IPS-NIHi7 (cell line): ENCODE results near the gene CDYL.

Experiments used
- DNase-seq: peaks from one replicate; pipeline ENCODE4 v3.0.0; 2012; ENCODE audit warnings: mixed read lengths; ENCODE audit errors: extremely low spot score

Gene CDYL

DNA sequence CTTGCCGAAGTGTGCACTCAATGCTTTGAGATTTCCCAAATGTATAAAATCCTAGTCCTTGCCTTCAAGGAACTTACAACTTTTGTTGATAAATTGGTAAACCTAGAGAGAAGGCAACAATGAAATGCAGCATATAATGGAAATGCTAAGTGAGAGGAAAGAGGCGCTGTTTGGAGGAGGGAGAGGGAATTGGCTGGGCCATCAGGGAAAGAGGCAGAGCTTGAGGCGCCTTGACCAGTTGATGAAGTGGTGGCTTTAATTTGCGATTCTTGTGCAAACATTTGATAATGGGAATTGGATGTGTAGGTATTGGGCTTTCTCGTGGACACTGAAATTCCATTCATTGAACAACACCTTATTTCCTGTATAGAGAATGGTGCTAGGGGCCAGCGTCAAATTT lies 1.9 kb upstream of the CDYL start:
- DNase-seq = no peak

DNA sequence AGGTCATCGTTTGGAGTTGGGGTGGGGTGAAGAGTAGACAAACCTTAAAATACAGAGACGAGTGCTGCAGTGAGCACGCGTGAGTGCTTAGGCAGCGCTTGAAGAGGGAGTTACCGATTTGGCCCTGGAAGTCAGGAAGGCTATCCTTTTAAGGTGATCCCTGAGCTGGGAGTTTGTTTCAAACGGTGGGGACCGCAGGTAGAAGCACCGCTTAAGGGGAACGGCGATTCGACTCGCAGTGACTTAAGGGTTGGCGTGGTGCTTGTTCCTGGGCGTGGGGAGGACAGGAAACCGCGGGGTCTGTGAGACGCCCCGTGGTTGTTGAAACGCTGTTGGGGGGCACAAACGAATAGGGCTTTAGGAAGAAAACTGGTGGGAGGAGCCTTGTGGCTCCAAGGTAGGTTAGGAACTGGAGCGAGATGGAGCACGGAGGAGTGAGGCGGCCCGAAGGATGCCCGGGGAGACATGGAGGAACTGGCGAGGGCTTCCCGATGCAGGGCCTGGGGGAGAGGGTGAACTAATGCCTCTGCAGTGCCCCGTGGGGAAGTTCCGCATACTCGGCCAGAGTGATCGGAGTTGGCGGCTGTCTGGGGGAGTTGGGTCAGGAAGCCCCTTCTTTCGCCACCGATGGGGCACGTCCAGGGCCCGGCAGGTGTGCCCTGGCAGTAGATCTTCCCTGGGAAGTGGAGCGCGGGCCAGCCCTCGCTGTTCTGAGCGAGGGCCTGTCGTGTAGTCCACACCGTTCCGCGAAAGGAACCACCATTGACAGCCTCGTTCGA lies 1.3 kb upstream of the CDYL start:
- DNase-seq = peak; percentile 39

DNA sequence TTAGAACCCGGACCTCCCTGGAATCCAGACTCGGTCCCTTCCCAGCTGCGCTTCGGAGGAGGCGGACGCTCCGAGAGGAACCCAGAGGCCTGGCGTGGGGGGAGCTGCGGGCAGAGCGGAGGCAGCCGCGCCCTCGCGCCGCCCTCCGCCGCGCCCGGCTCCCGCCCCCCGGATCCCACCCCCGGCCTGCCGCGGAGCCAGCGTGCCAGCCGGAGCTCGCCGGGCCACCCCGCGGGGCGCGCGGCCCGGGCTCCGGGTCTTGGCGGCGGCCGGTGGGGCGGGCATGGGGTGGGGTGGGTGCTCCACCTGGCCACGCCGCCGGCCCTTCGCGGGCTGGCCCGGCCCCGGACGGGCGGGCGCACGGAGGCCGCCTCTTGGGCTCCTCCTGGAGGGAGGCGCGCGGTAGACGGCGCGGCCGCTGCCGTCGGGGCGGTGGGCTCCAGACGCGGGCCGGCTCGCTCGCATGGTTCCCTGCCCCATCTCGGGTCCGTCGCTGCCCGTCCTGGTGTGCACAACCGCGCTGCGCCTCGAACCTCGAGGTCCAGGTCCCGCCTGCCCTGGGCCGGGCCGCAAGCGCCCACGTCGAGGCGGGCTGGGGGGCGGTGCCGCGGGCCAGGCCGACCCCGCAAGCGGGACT lies 592 bp upstream of the CDYL start:
- DNase-seq = peak; percentile 71

DNA sequence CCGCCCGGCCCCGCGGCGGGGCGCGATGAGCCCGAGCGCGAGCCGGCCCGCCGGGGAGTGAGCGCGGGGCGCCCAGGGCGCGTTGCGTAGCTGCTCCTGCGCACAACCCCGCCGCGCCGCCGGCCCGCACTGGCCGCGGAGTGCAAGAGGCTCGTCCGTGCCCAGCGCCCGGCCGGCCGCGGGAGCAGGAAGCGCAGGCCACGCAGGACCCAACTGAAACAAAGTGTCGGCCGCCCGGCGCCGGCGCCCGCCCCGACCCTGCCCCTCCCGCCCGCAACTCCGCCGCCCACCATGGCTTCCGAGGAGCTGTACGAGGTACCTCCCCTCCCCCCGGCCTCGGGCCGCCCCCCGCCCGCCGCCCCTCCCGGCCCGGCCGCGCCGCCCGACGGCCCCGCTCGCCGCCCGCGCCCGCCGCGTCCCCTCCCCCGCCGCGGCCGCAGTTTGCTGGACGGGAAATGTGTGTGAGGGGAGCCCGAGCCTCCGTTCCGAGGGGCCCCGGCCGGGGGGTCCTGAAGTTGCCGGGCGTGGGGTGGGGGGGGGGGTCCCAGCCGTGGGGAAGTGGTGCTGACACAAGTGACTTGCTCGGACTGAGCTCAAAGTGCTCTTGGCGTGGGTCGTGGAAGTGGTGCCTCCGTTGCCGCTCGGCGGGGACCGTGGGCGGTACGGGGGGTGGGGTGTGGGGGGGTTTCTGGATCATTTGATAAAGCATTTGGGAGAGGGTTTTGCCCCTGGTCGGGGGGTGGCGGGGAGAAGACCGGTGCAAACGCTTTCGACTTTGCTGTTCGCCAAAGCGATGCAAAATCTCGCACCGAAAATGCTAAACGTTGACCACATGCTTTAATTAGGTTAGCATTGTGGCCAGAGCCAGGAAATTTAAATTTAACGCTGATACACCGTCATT lies 539 bp downstream of the CDYL start:
- peak; percentile 62 for DNase-seq

DNA sequence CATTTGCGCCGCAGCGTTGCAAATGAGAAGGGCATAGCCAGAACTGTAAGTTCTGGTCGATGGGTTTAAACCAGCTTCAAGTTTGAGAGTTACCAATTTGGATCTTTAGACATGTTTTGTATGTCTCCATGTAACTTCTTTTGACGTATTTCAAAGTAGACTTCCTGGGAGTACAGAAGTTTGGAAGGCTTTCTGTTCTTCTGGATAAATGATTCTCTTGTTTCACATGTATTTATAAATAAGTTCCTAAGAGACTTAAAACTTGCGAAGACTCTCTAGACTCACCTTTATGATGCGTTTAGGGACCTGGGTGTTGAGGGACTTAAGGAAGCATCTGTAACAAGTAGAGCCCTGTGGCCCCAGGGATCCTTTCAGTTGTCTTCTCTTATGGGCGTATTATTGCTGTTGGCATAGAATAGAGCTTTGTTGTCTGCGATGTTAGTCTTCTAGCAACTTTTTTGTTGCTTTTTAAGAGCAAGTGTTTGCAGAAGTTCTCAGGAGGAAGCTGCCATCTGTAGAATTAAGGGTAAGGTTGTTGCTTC lies 1.3 kb downstream of the CDYL start:
- DNase-seq = no peak

DNA sequence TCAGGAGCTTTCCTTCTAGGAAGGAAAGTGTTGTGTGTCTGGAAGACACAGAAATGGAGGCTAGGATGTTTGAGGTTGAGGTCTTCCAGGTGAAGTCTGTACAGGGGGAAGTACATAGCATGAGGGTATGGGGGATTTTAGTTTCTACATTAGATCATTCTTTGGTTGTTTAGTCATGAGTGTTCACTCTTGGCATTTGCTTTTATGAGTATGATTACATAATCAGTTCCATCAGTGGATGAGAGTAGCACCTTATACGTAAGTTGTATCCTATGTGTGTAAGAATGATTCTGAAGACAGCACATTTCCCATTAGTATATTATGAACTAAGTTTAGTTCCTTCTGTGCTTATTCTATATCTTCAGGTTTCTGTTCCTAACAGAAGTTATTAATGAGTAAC lies 1.9 kb downstream of the CDYL start:
- DNase-seq = no peak

DNA sequence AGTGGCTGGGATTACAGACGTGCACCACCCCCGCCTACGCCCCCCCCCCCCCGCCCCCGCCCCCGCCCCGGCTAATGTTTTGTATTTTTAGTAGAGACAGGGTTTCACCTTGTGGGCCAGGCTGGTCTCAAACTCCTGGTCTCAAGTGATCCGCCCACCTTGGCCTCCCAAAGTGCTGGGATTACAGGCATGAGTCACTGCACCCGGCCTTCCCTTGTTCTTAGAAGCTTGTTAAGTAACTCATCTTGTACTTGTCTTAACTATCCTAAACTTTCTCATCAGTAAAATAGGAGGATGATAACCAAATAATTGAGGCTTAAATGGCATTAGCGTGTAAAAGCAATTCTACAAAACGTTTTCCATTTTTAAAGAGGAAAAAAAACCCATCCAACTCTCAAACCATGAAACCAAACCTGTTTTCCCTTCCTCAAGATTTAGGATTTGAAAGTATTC lies 4.2 kb downstream of the CDYL start:
- no peak for DNase-seq

DNA sequence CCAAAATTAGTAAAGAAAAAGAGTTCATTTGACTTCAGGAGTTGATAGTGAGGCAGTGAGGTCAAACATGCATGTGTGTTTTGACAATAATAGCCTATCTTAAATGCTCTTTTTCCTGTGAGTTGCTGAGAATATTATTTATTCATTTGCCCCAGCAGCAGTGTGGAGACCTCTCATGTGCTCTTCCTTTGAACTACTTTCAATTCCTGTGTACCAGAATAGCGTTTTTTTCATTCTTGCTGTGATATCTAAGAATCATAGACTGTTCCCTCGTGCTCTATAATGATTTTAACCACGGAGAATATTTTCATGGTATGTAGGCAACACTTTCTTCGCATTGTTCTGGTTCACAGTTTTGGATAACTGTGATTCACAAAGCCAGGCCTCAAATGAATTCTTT lies 5.2 kb downstream of the CDYL start:
- DNase-seq = no peak

DNA sequence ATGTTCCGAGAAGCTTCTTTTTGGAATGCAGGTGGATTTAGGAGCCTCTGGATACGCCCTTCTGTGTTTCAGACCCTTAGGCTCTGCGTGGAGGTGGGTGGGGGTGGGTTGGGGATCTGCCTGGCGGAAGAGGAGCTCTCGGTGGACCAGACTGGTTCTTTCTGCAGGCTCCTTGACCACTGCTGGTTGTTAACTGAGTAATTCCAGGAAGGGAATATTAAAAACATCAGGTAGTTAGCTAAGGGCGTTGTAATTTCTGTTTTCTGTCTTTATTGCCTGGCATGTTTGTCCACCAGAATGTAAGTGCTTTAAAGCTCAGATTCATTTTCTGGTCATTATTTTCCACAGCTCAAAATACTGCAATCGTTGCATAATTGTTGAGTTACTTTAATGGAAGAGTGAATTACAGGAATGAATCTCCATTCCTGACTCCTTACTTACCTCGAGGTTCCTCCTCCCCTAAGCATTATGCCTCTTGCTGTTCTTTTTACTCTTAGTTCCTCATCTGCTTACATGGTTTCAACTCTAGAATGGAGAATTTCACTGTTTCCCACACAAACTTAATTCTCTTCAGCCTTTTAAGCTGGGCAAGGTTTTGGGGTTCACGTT lies 5.9 kb downstream of the CDYL start:
- DNase-seq = no peak

DNA sequence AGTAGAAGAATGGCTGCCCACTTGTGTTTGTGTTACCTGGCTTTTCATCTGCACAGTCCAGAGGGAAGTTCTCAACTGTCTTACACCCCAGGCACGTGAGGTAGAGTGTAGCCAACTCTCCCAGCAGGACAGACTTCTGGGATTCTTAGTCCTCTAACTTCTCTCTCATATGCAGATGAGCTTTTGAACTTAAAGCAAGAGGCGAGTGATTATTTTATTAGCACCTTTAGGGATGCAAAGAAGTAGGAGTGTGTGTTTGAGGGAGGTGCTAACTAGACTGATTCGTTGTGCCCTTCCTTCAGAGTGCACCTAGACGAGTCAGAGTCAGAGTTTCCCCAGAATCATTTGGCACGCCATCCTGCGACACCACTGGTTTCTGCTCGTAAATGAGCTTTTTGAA lies 10.8 kb downstream of the CDYL start:
- no peak for DNase-seq

DNA sequence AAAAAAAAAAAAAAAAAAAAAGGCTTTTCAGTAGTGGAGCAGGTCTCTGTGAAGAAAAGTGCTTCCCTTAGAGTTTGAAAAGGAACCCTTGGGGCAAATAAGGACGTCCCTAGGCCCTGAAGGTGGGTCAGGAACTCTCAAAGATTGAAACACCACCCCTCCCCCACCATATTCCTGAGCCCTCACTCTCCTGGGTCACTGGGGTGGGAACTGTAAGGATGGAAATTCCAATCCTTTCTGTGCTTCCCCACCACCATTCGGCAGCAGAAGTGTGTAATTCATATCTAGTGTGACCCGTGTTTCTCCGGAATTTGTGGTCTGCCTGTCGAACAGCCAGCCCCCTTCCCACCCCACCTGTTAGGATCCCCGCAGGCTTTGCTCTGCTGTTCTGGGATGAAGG lies 12.3 kb downstream of the CDYL start:
- no peak for DNase-seq

DNA sequence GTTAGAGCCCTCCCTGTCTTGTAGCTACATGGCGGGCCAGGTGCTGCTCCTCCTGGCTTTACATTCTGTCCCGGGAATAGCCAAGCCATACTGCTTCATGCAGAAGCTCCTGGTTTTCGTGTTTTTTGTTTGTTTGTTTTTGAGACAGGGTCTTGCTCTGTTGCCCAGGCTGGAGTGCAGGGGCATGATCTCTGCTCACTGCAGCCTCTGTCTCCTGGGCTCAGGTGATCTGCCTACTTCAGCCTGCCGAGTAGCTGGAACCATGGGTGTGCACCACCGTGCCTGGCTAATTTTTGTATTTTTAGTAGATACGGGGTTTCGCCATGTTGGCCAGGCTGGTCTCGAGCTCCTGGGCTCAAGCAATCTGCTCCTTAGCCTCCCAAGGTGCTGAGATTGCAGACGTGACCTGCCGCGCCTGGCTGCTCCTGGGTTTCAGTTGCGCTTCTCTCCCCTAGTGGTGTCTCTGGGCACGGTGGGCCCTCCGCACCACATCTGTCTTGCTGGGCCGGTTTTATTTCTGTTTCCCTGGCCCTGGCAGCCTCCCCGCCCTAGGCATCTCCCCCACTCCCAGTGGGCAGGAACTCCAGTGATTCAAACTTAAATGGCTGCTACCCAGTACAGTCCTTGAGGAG lies 12.9 kb downstream of the CDYL start:
- no peak for DNase-seq

DNA sequence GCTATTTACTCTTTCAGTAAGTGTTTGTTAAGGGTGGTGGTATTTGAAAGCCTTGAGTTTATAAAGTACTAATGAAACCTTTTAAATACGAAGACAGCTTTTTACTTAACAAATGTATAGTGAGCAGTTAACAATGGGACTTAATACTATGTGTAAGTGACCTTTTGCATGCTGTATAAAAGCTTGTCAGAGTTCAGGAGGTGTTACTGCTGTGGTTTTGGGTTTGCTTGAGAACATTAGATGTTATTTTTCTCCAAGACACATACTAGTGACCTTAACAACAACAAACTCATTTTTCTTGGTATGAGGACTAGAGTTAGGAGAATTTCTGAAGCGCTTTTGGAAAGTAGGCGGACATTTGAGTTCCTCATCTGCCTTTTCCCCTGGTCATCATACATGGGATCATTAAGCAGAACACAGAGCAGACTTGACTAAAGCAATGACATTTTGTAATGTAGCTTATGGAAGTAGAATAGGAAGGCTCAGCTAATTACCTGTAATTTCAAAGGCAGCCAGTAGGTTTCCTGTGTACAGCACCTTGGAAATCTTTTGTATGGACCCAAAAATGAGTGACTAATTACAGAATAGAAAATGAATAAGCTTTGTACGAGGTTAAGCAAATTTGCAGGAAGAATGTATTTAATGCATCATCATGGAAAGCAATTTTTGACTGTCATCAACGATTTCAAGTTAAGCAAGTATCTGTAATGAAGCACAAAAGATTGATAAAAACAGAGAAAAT lies 14.1 kb downstream of the CDYL start:
- no peak for DNase-seq

DNA sequence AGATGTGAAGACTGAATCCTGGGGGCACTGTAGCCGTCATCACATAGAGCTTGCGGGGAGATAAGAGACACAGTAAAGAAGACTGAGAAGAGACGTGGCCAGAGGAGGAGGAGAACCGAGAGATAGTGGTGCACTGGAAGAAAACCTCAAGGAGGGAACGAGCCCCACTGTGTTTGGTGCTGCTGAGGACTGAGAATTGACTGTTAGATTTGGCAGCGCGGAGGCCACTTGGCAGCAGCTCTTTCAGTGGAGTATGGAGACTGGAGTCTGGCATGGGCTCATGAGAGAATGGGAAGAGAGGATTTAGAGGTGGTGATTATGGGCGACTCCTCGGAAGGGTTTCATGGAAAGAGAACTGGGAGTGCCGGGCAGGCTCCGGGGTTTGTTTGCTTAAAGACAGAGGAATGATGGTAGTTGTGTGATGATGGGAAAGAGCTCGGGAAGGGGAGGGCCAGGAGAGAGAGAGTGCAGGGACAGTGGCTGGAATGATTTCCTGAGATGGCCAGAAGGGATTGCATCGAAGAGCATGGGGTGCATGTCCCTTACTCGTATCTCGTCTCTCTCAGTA lies 18.0 kb downstream of the CDYL start:
- DNase-seq = peak; percentile 39

DNA sequence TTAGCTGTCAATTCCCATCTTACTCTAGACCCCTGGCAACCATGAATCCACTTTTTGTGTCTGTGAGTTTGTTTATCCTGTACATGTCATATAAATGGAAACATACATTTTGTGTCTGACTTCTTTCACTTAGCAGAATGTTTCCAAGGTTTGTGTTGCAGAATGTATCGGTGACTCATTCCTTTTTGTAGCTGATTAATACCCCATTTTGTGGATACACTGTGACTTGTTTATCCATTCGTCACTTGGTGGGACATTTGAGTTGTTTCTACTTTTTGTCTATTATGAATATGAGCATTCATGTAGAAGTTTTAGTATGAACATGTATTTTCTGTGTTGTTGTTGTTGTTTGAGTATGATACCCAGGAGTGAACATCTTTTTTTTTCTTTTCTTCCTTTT lies 21.4 kb downstream of the CDYL start:
- no peak for DNase-seq

DNA sequence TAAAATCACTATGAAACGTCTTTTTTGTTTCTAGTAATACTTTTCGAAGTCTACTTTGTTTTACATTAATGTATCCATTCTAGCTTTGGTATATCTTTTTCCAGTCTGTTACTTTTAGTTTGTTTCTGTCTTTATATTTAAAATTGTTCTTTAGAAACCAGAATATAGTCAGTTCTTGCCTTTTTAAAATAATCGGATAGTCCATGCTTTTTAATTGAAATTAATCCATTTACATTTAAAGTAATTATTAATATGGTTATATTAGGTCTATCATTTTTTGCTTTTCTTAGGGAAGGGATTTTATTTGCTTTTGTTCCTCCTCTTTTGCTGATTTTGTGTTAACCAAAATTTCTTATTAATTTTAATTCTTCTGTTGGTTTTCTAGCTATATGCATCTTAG lies 23.7 kb downstream of the CDYL start:
- no peak for DNase-seq

DNA sequence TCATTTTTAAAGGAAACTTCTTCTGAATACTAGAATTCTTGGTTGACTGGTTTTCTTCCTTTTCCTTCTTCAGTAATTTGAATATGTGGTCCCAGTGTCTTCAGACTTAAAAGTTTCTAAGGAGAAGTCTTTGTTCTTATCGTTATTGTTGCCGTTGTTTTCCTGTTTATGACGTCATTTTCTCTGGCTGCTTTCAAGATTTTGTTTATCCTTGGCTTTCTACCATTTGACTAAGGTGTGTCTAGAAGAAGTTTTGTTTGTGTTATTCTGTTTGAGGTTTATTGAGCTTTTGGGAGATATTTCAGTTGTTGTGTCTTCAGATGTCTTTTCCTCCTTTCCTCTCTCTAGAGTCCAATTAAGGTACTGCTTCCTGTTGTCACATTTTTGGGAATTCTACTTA lies 24.5 kb downstream of the CDYL start:
- no peak for DNase-seq

DNA sequence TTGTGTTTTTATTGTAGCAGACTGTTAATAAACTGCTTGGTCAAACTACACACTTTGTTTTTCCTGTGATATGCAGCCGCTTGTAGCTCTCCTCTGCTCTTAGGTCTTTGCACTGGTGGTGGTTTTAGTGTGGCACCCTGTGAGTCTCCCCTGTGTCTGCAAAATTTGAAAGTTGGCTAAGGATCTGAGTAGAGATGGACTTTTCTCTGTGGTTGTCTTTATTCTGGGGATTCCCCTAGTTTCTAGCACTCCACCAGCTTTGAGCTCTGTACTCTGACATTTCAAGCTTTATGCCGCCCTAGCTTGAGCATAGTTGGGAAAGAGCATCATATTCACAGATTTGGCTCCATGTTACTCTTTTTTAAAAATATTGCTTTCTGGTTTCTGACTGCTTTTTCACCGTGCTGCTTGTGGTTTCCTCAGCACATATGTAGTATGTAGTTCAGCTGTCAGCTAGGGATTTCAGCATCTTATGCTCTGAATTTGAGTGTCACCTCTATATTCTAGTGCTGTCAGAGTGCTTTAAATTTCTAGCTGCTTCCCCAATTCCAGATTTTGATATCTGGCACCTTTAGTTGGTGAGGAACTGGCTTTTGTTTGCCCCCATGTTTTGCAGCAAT lies 25.4 kb downstream of the CDYL start:
- no peak for DNase-seq

DNA sequence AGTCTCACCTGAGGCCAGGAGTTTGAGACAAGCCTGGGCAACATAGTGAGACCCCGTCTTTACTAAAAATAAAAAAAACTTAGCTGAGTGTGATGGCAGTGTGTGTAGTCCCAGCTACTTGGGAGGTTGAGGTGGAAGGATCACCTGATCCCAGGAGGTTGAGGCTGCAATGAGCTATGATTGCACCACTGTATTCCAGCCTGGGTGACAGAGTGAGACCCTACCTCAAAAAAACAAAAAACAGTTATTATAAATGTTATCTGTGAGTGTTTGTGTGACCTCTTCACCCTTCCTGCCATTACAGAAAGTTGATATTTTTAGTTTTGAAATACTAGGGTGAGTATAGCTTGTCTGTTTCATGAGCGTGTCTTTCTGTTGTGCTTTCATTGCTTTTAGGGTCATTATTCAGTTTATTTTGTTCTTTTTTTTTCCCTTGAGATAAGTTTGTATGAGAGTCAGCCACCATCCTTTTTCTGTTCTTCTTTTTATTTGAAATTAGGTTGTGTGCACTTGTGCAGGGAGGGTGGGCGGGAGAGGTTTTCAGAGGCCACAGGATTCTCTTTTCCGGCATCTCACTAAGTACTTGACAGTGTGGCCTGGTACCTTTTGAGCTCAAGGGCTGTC lies 26.2 kb downstream of the CDYL start:
- DNase-seq = no peak
